Cardiac fibroblast (primary cell): ENCODE results near the gene C22orf23.
"Not testable (repeated sequence)": the region's sequence is repeated elsewhere in the genome, so short reads cannot be mapped to it uniquely, and the experiment has no call there.

Experiments
- DNase-seq, 2 donors: peaks; one replicate each; pipeline versions ENCODE4 v3.0.0 to v3.0.0-alpha.2; 2010; ENCODE audit warnings: low read depth in 2 of 2
- H3K4me3 ChIP-seq, 2 donors: replicated peaks in 1 of 2; 1 replicate in 1 of 2; 2 replicates in 1 of 2; pipeline ENCODE4 v1.5.1; 2011; ENCODE audit warnings: low read depth in 2 of 2, low read length in 2 of 2, mild to moderate bottlenecking in 2 of 2, moderate library complexity in 1 of 2
- TF ChIP-seq, protein P1 (sequence below): IDR thresholded peaks from one replicate; pipeline ENCODE4 v1.5.1; 2011; ENCODE audit warnings: low read depth, mild to moderate bottlenecking, low read length, inconsistent platforms

C22orf23 gene

DNA sequence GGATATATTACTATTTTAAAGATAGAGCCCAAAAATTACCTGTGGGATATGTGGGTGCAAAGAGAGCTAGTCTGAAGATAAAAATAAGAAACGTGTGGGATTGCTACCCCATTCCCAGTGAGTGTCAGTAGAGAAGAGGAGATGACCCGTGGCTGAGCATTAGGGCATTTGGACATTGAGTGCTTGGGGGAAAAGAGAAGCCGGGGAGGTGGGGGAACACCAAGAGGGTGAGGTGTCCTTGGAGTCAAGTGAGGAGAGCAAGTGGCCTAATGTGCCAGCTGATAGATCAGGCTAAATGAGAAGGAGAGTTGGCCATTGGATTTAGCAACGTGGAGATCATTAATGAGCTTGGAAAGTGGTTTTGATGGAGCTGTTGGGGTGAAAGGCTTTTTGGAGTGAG, 1.3 kb upstream of the C22orf23 start:
- H3K4me3 ChIP-seq = peak overlapping the region; percentile 98 to 100

DNA sequence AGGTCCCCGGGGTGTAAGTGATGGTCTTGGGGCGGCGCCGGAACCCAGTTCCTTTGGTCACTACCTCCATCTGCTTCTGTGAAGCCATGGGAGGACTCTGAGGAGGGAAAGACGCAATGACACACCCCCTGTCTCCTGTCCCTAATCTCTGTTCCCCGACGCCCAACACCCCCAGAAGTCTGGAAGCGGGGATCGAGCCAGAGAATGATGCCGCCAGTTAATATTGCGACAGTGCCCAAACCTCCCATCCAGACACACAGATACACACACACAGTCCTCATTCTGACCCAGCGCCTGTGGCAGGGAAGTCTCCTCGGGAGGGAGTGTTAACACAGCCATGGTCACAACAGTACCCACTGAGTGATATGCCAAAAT, 352 bp downstream of the C22orf23 start:
- TF ChIP-seq, protein P1, sequence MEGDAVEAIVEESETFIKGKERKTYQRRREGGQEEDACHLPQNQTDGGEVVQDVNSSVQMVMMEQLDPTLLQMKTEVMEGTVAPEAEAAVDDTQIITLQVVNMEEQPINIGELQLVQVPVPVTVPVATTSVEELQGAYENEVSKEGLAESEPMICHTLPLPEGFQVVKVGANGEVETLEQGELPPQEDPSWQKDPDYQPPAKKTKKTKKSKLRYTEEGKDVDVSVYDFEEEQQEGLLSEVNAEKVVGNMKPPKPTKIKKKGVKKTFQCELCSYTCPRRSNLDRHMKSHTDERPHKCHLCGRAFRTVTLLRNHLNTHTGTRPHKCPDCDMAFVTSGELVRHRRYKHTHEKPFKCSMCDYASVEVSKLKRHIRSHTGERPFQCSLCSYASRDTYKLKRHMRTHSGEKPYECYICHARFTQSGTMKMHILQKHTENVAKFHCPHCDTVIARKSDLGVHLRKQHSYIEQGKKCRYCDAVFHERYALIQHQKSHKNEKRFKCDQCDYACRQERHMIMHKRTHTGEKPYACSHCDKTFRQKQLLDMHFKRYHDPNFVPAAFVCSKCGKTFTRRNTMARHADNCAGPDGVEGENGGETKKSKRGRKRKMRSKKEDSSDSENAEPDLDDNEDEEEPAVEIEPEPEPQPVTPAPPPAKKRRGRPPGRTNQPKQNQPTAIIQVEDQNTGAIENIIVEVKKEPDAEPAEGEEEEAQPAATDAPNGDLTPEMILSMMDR = no peak
- no peak for DNase-seq
- peak overlapping the region; percentile 98 to 100 for H3K4me3 ChIP-seq

More for the DNA sequence above, 1.3 kb upstream of the C22orf23 start:
- TF ChIP-seq, protein P1 = no peak
- DNase-seq = no peak

DNA sequence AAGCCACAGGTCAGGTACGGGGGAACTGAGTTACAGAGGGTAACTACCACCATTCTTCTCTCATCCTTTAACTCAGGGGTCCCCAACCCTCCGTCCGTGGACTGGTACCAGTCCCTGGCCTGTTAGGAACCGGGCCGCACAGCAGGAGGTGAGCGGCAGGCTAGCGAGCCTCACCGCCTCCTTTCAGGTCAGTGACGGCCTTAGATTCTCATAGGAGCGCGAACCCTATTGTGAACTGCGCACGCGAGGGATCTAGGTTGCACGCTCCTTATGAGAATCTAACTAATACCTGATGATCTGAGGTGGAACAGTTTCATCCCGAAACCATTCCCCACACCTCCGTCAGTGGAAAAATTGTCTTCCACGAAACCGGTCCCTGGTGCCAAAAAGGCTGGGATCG, 772 bp downstream of the C22orf23 start:
- peak overlapping the region; percentile 98 to 100 for H3K4me3 ChIP-seq

DNA sequence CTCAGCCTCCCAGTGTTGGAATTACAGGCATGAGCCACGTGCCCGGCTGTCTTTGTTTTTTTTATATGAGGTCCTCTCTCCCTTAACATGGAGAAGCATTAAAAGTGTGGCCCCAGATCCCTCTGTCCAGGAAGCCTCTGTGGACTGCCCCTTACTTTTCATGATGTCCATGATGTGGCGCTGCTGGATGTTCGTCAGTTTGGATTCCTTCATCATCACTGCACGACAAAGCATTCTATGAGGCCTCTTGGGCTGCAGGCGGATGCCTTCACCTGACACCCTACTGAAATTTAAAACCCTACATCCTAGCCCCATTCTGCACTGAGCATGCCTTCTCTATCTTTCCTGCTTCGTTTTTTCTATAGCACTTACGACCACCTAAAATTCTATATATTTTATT, 2.1 kb downstream of the C22orf23 start:
- DNase-seq = peak in 1 of 2 donors; percentile 30
- TF ChIP-seq, protein P1 = no peak
- H3K4me3 ChIP-seq = no peak overlapping the region

More for the DNA sequence above, 772 bp downstream of the C22orf23 start:
- not testable (repeated sequence) for DNase-seq

DNA sequence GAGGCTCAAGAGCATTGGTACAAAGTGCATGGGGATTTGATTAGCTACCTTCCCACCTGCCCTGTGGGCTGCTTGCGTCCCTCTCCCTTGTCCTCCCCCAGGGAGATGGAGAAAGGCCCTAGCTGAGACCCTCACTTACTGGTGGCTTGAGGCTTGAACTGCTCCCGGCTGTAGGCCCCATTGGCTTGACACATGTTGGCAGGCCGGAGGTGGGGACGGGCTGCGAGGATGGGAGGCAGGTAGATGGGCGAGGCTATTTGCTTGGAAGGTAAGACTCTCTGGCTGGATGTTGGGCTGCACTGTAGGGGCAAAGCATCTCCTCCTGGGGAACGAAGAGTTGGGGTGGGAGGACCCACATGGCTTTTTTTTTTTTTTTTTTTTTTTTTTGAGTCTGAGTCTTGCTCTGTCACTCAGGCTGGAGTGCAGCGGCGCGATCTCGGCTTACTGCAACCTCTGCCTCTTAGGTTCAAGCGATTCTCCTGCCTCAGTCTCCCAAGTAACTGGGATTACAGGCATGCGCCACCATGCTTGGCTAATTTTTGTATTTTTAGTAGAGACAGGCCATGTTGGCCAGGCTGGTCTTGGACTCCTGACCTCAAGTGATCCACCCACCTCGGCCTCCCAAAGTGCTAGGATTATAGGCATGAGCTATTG, 6.1 kb downstream of the C22orf23 start:
- H3K4me3 ChIP-seq, DNase-seq: not testable (repeated sequence)

DNA sequence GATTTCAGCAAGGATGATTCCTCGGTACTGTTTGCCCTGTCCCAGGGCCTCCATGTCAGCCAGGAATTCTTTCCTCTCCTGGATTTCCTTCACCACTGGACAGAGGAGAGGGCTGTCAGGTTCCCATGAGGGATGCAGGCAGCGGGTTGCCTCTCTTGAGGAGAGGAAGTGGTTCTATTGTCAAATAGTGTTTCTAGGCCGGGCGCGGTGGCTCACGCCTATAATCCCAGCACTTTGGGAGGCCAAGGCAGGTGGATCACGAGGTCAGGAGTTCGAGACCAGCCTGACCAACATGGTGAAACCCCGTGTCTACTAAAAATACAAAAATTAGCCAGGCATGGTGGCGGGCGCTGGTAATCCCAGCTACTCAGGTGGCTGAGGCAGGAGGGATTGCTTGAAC, 9.0 kb downstream of the C22orf23 start:
- DNase-seq, H3K4me3 ChIP-seq: not testable (repeated sequence)

DNA sequence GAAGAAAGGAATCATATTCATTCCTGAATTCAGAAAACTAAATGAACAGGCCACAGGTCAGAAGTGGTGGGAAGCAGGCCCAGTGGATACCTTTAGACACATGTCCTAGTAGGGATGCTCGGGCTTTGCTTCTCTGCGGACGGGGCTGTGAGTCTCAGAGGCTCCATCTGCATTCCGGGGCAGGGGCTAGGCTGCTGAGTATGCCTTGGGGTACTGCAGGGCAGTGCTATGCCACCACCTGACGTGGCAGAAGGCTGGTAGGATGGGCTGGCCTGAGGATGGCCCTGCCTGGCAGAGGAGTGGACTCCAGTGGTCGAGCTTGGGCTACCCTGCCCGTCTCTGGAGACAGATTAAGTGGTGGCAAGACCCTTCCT, 9.6 kb downstream of the C22orf23 start:
- H3K4me3 ChIP-seq = no peak overlapping the region
- no peak for DNase-seq
- TF ChIP-seq, protein P1 = no peak

DNA sequence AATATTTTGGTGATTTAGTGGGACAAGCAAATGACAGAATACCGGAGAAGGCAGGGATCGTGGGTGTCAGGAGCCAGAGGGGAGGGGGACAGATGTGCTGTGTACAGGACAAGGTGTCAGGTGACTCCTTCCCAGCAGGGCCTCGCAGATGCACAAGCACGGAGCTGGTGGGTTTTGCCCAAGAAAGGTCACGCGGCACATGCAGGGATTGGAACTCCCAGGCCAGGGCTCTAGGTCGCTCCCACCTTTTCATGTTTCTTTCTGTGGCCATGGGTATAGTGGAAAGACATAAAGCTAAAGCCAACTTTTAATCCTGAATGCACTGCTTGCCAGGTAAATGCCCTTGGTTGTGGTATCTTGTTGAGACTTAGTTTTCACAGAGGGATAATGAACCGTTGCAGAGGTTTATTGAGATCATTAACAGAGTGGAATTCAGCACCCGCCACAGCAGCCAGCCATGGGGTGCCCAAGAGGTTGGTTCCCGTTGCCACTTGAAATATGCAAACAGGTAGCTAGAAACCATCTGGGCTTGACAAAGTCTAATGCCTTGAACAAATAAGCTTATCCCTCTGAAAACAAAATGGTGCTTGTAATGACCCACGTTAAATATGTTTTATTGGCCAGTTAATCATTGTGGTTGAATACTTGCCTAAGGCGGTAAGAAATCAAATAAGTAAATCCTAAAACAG, 10.1 kb downstream of the C22orf23 start:
- H3K4me3 ChIP-seq = no peak overlapping the region
- TF ChIP-seq, protein P1 = no peak
- no peak for DNase-seq
